K562 (cell line): ENCODE results near the gene RNU6-9. TPM values are rescaled to one million over a fixed set of nuclear protein-coding genes. Genes with fewer than 3 reads are reported as not detected.

Experiments
- BRD9 ChIP-seq: fragments of 450-650 bp; IDR thresholded peaks from 2 replicates; pipeline ENCODE4 v1.6.1; 2018; ENCODE audit warnings: low read depth; ENCODE audit not compliant: partially characterized antibody
- EP400 ChIP-seq: fragments of 450-650 bp; IDR thresholded peaks from 2 replicates; pipeline ENCODE4 v1.6.1; 2017; ENCODE audit warnings: antibody characterized with exemption, mild to moderate bottlenecking, moderate library complexity
- FOXK2 ChIP-seq, 2 experiments: fragments of 450-650 bp; IDR thresholded peaks in 1 of 2; conservative IDR thresholded peaks in 1 of 2; 2 replicates each; pipeline ENCODE4 v1.6.1; 2016; ENCODE audit warnings: low read depth in 2 of 2, mild to moderate bottlenecking in 1 of 2
- JUNB ChIP-seq: fragments of 450-650 bp; formaldehyde crosslinking; conservative IDR thresholded peaks from 2 replicates; pipeline ENCODE4 v1.4.0; 2020; ENCODE audit warnings: mild to moderate bottlenecking
- KAT7 ChIP-seq: sonication (generic); formaldehyde crosslinking; IDR thresholded peaks from 2 replicates; pipeline ENCODE4 v1.8.0; 2022; ENCODE audit warnings: missing genetic modification reagents, mild to moderate bottlenecking, borderline replicate concordance
- MCM2 ChIP-seq: fragments of 450-650 bp; IDR thresholded peaks from 2 replicates; pipeline ENCODE4 v1.6.1; 2017; ENCODE audit warnings: low read depth, mild to moderate bottlenecking
- NCOR1 ChIP-seq: fragments of 450-650 bp; IDR thresholded peaks from 2 replicates; pipeline ENCODE4 v1.6.1; 2016; ENCODE audit warnings: mild to moderate bottlenecking, moderate library complexity
- NR1H2 ChIP-seq: sonication (generic); formaldehyde crosslinking; IDR thresholded peaks from 2 replicates; pipeline ENCODE4 v1.4.0; 2020; ENCODE audit warnings: mild to moderate bottlenecking, missing genetic modification reagents
- NUFIP1 ChIP-seq: fragments of 450-650 bp; IDR thresholded peaks from 2 replicates; pipeline ENCODE4 v1.6.1; 2018; ENCODE audit not compliant: partially characterized antibody
- PHB2 ChIP-seq: fragments of 450-650 bp; IDR thresholded peaks from 2 replicates; pipeline ENCODE4 v1.6.1; 2017; ENCODE audit warnings: low read depth
- PHF8 ChIP-seq: fragments of 200-600 bp; sonication (generic); IDR thresholded peaks from 2 replicates; pipeline ENCODE4 v1.6.1; 2012; ENCODE audit warnings: mixed run types, mild to moderate bottlenecking, inconsistent platforms, low read length, moderate library complexity, borderline replicate concordance
- PURB ChIP-seq: sonication (generic); formaldehyde crosslinking; IDR thresholded peaks from 2 replicates; pipeline ENCODE4 v1.9.0; 2021; ENCODE audit warnings: low read depth, mild to moderate bottlenecking, missing genetic modification reagents
- RBFOX2 ChIP-seq: fragments of 200-400 bp; formaldehyde crosslinking; IDR thresholded peaks from 2 replicates; pipeline ENCODE4 v1.6.1; 2017; ENCODE audit warnings: low read depth, mild to moderate bottlenecking, low read length, moderate library complexity
- RBM15 ChIP-seq: fragments of 200-400 bp; formaldehyde crosslinking; IDR thresholded peaks from 2 replicates; pipeline ENCODE4 v1.6.1; 2018; ENCODE audit warnings: mild to moderate bottlenecking, low read length, moderate library complexity; ENCODE audit not compliant: insufficient read depth
- RBM22 ChIP-seq: fragments of 200-400 bp; formaldehyde crosslinking; IDR thresholded peaks from 2 replicates; pipeline ENCODE4 v1.6.1; 2018; ENCODE audit warnings: low read length, low read depth; ENCODE audit not compliant: poor library complexity, severe bottlenecking
- SMAD1 ChIP-seq: fragments of 150-350 bp; IDR thresholded peaks from 2 replicates; pipeline ENCODE4 v1.6.1; 2014; ENCODE audit warnings: low read length, low read depth; ENCODE audit not compliant: partially characterized antibody
- TAF15 ChIP-seq: fragments of 200-400 bp; formaldehyde crosslinking; IDR thresholded peaks from 2 replicates; pipeline ENCODE4 v1.6.1; 2017; ENCODE audit warnings: mild to moderate bottlenecking, low read depth, low read length, moderate library complexity
- TAL1 ChIP-seq: fragments of 450-650 bp; IDR thresholded peaks from 2 replicates; pipeline ENCODE4 v1.6.1; 2016; ENCODE audit warnings: mild to moderate bottlenecking
- TBL1XR1 ChIP-seq, 2 experiments: IDR thresholded peaks; 2 replicates each; pipeline ENCODE4 v1.6.1; 2012; ENCODE audit warnings: improper control_type of control experiment in 2 of 2, low read length in 2 of 2, mild to moderate bottlenecking in 1 of 2
- TBP ChIP-seq: optimal IDR thresholded peaks from 2 replicates; pipeline ENCODE3; 2011; ENCODE audit warnings: low read depth, low read length, improper control_type of control experiment
- ZNF133 ChIP-seq: fragments of 250-450 bp; sonication (Bioruptor Pico); IDR thresholded peaks from 2 replicates; pipeline ENCODE4 v1.4.0; 2020; ENCODE audit warnings: mild to moderate bottlenecking
- ZNF24 ChIP-seq: fragments of 450-650 bp; IDR thresholded peaks from 2 replicates; pipeline ENCODE4 v1.6.1; 2016
- ZNF347 ChIP-seq: fragments of 450-650 bp; formaldehyde crosslinking; IDR thresholded peaks from 2 replicates; pipeline ENCODE4 v1.4.0; 2020; ENCODE audit warnings: low read depth, mild to moderate bottlenecking, moderate library complexity
- ZNF444 ChIP-seq: fragments of 250-450 bp; sonication (Bioruptor Pico); IDR thresholded peaks from 2 replicates; pipeline ENCODE4 v1.4.0; 2020; ENCODE audit warnings: mild to moderate bottlenecking, moderate library complexity
- polyA plus RNA-seq, 8 experiments: library from polyadenylated mRNA; depleted of rRNA in 4 of 8; stranded (reverse) in 5 of 8; unstranded in 3 of 8; fragments of >200 nt; fragmentation: Nextera tagmentation in 2 of 8; fragmentation: Illumina TruSeq in 1 of 8; extraction: Ambion mirVana in 2 of 8; extraction: Trizol in 1 of 8; gene quantifications; 2 replicates each; pipeline versions ENCODE4 v1.2.1 to v1.2.3, GENCODE V29; 2011 to 2014; ENCODE audit warnings: inconsistent platforms in 1 of 8, missing spikeins in 1 of 8
- total RNA-seq, 7 experiments: library from RNA; depleted of rRNA in 6 of 7; stranded (reverse); fragments of >200 nt in 6 of 7; fragmentation: Illumina TruSeq in 2 of 7; extraction: Trizol in 2 of 7; gene quantifications; 2 replicates each; pipeline versions ENCODE4 v1.2.1 to v1.2.3, GENCODE V29; 2011 to 2021; ENCODE audit warnings: low replicate concordance in 1 of 7
- TF ChIP-seq, protein P1 (sequence below): fragments of 250-450 bp; sonication (Bioruptor Pico); IDR thresholded peaks from 2 replicates; pipeline ENCODE4 v1.5.0; 2021
- TF ChIP-seq, protein P2 (sequence below): sonication (generic); formaldehyde crosslinking; IDR thresholded peaks from 2 replicates; pipeline ENCODE4 v1.4.0; 2020; ENCODE audit warnings: mild to moderate bottlenecking, missing genetic modification reagents

RNU6-9 gene
- total and polyA plus RNA-seq, 9 of the 15 experiments (the other 6 are each of a cell fraction or from before 2014, with no cell fraction given), result not detected

DNA sequence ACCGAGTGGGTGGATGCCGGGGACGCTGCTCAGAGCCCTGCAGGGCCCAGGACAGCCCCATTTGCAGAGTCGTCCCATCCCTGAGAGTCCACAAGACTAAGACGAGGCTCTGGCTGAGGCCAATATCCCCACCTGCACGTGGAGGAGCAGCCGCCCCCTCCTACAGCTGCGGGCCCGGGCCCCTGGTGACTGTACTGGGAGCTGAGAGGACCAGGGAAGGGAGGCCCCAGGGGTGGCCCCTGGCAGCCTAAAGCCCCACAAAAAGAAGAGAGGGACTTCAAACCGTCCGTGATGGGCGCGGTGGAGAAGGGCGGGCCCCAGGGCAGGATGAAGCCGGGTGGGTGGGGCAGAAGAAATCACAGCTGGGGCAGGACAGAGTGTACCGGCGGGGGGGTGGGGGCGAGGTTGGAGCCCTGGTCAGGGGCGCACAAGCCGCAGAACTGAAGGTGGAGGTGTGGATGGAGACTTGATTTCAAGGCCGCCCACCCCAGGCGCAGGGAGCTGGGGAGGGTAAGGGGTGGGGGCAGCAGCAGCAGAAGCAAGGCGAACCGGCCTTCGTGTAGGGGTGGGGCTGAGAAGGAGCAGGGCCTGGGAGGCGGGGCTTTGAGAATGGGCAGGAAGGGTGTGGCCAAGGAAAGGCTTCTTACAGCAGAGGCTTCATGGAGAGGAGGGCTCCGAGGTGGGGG, 20.9 kb upstream of the RNU6-9 start (continued):
- TF ChIP-seq PHB2, result no peak
- TF ChIP-seq PHF8, result no peak
- TF ChIP-seq NR1H2 (CRISPR knock-in tag), result no peak
- peak; percentile 85 for TF ChIP-seq RBM22
- TF ChIP-seq TBL1XR1 (IDR thresholded peaks at IDR 0.05; ENCODE audit: low read length in 2 of 2), result no peak
- no peak for TF ChIP-seq TBP
- no peak for TF ChIP-seq NCOR1
- TF ChIP-seq, protein P1, sequence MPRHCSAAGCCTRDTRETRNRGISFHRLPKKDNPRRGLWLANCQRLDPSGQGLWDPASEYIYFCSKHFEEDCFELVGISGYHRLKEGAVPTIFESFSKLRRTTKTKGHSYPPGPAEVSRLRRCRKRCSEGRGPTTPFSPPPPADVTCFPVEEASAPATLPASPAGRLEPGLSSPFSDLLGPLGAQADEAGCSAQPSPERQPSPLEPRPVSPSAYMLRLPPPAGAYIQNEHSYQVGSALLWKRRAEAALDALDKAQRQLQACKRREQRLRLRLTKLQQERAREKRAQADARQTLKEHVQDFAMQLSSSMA (CRISPR knock-in tag), result no peak
- TF ChIP-seq SMAD1, result no peak
- TF ChIP-seq KAT7 (CRISPR knock-in tag), result no peak
- no peak for TF ChIP-seq ZNF133 (CRISPR knock-in tag)
- no peak for TF ChIP-seq PURB
- TF ChIP-seq RBM15, result no peak
- TF ChIP-seq BRD9, result no peak
- TF ChIP-seq ZNF444 (CRISPR knock-in tag), result no peak
- no peak for TF ChIP-seq JUNB (CRISPR knock-in tag)
- peak; percentile 59 for TF ChIP-seq RBFOX2
- no peak for TF ChIP-seq MCM2
- TF ChIP-seq TAL1, result no peak
- no peak for TF ChIP-seq EP400
- TF ChIP-seq, protein P2, sequence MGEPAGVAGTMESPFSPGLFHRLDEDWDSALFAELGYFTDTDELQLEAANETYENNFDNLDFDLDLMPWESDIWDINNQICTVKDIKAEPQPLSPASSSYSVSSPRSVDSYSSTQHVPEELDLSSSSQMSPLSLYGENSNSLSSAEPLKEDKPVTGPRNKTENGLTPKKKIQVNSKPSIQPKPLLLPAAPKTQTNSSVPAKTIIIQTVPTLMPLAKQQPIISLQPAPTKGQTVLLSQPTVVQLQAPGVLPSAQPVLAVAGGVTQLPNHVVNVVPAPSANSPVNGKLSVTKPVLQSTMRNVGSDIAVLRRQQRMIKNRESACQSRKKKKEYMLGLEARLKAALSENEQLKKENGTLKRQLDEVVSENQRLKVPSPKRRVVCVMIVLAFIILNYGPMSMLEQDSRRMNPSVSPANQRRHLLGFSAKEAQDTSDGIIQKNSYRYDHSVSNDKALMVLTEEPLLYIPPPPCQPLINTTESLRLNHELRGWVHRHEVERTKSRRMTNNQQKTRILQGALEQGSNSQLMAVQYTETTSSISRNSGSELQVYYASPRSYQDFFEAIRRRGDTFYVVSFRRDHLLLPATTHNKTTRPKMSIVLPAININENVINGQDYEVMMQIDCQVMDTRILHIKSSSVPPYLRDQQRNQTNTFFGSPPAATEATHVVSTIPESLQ, result no peak
- TF ChIP-seq NUFIP1, result no peak
- TF ChIP-seq ZNF347, result no peak
- no peak for TF ChIP-seq TAF15
- no peak for TF ChIP-seq FOXK2 (conservative IDR thresholded peaks at IDR 0.05 in 1 of 2, IDR thresholded peaks at IDR 0.05 in 1 of 2; ENCODE audit: low read depth in 2 of 2)
- TF ChIP-seq ZNF24, result no peak
